ENCODE data around the gene ATRIP. TPM values are rescaled to one million over a fixed set of nuclear protein-coding genes. Genes with fewer than 3 reads are reported as not detected.
"Not testable (repeated sequence)": the region's sequence is repeated elsewhere in the genome, so short reads cannot be mapped to it uniquely, and the experiment has no call there.

ATRIP gene
- polyA plus RNA-seq, 3 donors from 2014 or later, result 6.4 to 12.6 (median 6.6) TPM

DNA sequence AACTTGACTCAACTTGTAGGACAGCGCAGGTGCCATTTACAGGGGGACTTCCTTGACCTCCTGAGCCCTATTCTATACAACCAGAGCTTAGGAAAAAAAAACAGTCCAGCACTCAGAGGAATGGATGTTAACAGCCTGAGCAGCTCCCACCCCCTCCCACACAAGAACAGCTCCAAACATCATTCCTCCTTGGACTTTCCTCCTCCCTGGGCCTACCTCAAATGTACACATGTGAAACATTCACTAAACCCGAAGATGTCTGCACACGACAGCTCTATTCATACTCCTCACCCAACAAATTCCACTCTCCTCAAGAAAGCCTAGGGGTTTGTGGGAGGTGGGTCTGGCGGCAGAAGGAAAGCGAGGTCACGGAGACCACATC lies 503 bp upstream of the ATRIP start:
- H3K27me3 Mint-ChIP-seq (ENCODE audit: low read depth in 3 of 3), result peaks cover 0 to 9% (median 6%) of the 10 kb centered on the region in 3 donors

DNA sequence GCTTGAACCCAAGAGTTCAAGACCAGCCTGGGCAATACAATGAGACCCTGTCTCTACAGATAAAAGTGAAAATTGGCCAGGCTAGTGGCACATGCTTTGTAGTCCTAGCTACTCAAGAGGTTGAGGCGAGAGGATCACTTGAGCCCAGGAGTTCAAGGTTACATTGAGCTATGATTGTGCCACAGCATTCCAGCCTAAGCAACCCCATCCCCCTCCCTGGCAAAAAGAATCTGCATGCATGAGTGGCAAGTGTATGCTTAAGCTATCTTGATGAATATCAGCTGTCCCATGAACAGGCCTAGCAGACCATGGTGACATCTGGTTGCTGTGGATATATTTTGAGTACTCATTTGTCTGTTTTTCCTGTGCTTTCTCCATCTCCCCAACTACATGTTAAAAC lies 4.7 kb downstream of the ATRIP start:
- H3K4me3 Mint-ChIP-seq, result no peak overlapping the region
- peaks cover 0 to 2% (median 1%) of the 10 kb centered on the region in 3 donors for H3K27me3 Mint-ChIP-seq (ENCODE audit: low read depth in 3 of 3)
- no peak for DNase-seq
- peaks cover 20 to 23% of the 10 kb centered on the region in 2 donors for H3K4me1 Mint-ChIP-seq
- H3K27ac Mint-ChIP-seq, result peak overlapping the region in 1 of 6 donors; percentile 11
- peaks cover 0 to under 1% (median 0%) of the 10 kb centered on the region in 6 donors for H3K9me3 Mint-ChIP-seq
- peaks cover 8 to 32% (median 13%) of the 10 kb centered on the region in 3 donors for H3K36me3 Mint-ChIP-seq

More for the DNA sequence above, 503 bp upstream of the ATRIP start:
- Mint-ChIP-seq H3K4me3 (peak overlapping the region; percentile 85 to 93 (median 88)), H3K9me3 (peaks cover 0 to 2% (median 0%) of the 10 kb centered on the region in 6 donors), H3K4me1 (peaks cover 40 to 48% of the 10 kb centered on the region in 2 donors), H3K27ac (peak overlapping the region; percentile 88 to 97 (median 94)), H3K36me3 (peaks cover 4 to 18% (median 4%) of the 10 kb centered on the region in 3 donors)
- DNase-seq, result no peak

DNA sequence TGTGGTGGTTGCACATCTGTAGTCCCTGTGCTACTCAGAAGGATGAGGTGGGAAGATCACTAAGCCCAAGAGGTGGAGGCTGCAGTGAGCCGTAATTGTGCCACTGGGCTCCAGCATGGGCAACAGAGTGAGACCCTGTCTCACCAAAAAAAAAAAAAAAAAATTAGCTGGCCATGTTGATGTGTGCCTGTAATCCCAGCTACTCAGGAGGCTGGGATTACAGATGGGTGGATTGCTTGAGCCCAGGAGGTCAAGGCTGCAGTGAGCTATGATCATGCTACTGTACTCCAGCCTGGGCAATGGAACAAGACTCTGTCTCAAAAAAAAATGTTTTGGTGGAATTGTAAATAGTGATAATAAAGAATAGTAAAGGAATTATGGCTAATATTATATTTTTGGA lies 9.9 kb downstream of the ATRIP start:
- no peak for DNase-seq

DNA sequence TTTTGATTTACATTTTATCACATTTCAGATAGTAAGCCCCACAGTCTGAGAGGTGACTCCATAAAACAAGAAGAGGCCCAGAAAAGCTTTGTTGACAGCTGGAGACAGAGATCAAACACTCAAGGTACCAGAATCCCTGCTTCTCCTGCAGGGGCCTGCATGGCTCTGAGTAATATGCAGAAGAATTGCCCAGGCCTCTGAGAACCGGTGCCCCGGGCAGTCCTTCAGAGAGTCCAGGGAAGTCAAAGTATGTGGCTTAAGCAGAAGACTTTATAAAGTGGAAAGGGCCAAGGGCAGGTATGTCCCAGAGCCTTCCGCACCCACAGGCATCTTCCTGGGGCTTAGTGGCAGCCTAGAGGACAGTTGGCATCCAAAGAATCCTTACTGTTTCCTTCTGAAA lies 12.8 kb downstream of the ATRIP start:
- no peak overlapping the region for H3K4me3 Mint-ChIP-seq
- H3K9me3 Mint-ChIP-seq, result no peaks in the 10 kb centered on the region
- H3K27me3 Mint-ChIP-seq (ENCODE audit: low read depth in 3 of 3), result peaks cover 0 to 2% (median 0%) of the 10 kb centered on the region in 3 donors
- DNase-seq, result no peak
- H3K27ac Mint-ChIP-seq, result no peak overlapping the region
- H3K4me1 Mint-ChIP-seq, result no peaks in the 10 kb centered on the region
- H3K36me3 Mint-ChIP-seq, result peaks cover 0 to 21% (median 4%) of the 10 kb centered on the region in 3 donors

More for the DNA sequence above, 9.9 kb downstream of the ATRIP start:
- Mint-ChIP-seq H3K9me3 (no peaks in the 10 kb centered on the region), H3K27me3 (ENCODE audit: low read depth in 3 of 3) (peaks cover 0 to 3% (median 0%) of the 10 kb centered on the region in 3 donors), H3K4me3 (no peak overlapping the region), H3K27ac (peak overlapping the region in 1 of 6 donors; percentile 46), H3K36me3 (peaks cover 2 to 40% (median 11%) of the 10 kb centered on the region in 3 donors), H3K4me1 (no peaks in the 10 kb centered on the region)

DNA sequence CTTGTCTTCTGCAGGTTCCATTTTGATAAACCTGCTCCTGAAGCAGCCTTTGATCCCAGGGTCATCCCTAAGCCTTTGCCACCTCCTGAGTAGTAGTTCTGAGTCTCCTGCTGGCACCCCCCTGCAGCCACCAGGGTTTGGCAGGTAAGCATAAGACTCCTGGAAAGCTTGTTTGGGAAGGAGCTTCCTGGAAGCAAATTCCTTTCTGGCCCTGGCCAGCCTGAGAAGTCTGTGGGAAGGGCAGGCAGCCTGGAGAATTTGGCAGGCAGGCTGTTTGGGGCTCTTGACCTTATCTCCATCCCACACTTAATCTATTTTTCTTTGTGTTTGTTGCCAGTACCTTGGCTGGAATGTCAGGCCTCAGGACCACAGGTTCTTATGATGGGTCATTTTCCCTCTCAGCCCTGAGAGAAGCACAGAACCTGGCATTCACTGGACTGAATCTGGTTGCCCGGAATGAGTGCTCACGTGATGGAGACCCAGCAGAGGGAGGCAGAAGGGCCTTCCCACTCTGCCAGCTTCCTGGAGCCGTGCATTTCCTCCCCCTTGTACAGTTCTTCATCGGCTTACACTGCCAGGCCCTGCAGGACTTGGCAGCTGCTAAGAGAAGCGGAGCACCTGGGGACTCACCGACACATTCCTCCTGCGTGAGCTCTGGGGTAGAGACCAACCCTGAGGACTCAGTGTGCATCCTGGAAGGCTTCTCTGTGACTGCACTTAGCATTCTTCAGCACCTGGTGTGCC lies 13.4 kb downstream of the ATRIP start:
- no peaks in the 10 kb centered on the region for H3K4me1 Mint-ChIP-seq
- H3K36me3 Mint-ChIP-seq, result peaks cover 0 to 17% (median 3%) of the 10 kb centered on the region in 3 donors
- H3K9me3 Mint-ChIP-seq, result no peaks in the 10 kb centered on the region
- DNase-seq, result no peak
- H3K27me3 Mint-ChIP-seq (ENCODE audit: low read depth in 3 of 3), result peaks cover 0 to 2% (median 0%) of the 10 kb centered on the region in 3 donors
- H3K4me3 Mint-ChIP-seq, result no peak overlapping the region
- H3K27ac Mint-ChIP-seq, result peak overlapping the region in 1 of 6 donors; percentile 65

DNA sequence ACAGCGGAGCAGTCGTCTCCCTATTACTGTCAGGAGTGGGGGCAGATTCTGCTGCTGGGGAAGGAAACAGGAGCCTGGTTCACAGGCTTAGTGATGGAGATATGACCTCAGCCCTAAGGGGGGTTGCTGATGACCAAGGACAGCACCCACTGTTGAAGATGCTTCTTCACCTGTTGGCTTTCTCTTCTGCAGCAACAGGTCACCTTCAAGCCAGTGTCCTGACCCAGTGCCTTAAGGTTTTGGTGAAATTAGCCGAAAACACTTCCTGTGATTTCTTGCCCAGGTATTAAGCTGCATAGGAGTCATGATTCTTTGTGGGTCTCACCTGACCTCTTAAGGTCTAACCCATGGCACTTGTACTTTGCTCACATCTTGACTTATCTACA lies 14.0 kb downstream of the ATRIP start:
- peak overlapping the region in 2 of 6 donors; percentile 27 to 65 for H3K27ac Mint-ChIP-seq
- no peaks in the 10 kb centered on the region for H3K9me3 Mint-ChIP-seq
- H3K4me1 Mint-ChIP-seq, result peaks cover 5% of the 10 kb centered on the region in 2 donors
- no peak overlapping the region for H3K4me3 Mint-ChIP-seq
- H3K27me3 Mint-ChIP-seq (ENCODE audit: low read depth in 3 of 3), result peaks cover 0 to 2% (median 1%) of the 10 kb centered on the region in 3 donors
- no peak for DNase-seq
- H3K36me3 Mint-ChIP-seq, result peaks cover 0 to 13% (median 0%) of the 10 kb centered on the region in 3 donors

DNA sequence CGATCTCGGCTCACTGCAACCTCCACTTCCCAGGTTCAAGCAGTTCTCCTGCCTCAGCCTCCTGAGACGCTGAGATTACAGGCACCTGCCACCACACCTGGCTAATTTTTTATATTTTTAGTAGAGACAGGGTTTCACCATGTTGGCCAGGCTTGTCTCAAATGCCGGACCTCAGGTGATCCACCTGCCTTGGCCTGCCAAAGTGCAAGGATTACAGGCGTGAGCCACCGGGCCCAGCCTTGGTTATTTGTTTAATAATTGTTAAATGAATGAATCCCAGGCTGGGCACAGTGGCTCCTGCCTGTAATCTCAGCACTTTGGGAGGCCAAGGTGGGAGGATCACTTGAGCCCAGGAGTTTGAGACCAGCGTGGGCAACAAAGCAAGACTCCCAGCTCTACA lies 15.2 kb downstream of the ATRIP start:
- H3K27me3 Mint-ChIP-seq (ENCODE audit: low read depth in 3 of 3); DNase-seq; H3K4me3 Mint-ChIP-seq; H3K9me3 Mint-ChIP-seq; H3K27ac Mint-ChIP-seq: not testable (repeated sequence)
- Mint-ChIP-seq H3K36me3 (peaks cover 0 to 13% (median 0%) of the 10 kb centered on the region in 3 donors), H3K4me1 (peaks cover 17% of the 10 kb centered on the region in 2 donors)

DNA sequence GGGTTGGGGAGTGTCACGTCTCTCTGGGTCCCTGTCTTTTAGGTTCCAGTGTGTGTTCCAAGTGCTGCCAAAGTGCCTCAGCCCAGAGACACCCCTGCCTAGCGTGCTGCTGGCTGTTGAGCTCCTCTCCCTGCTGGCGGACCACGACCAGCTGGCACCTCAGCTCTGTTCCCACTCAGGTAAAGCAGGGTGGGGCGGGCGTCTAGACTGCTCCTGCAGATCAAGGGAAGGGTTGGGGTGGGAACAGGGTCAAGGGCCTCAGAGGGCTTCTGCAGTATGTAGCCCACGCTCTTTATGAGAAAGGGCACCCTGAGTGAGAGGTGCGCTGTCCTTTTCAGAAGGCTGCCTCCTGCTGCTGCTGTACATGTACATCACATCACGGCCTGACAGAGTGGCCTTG lies 17.2 kb downstream of the ATRIP start:
- H3K9me3 Mint-ChIP-seq, result no peaks in the 10 kb centered on the region
- H3K27me3 Mint-ChIP-seq (ENCODE audit: low read depth in 3 of 3), result peaks cover 2 to 7% (median 3%) of the 10 kb centered on the region in 3 donors
- no peak overlapping the region for H3K27ac Mint-ChIP-seq
- peaks cover 33 to 36% of the 10 kb centered on the region in 2 donors for H3K4me1 Mint-ChIP-seq
- DNase-seq, result no peak
- H3K4me3 Mint-ChIP-seq, result no peak overlapping the region
- peaks cover 0 to 14% (median 4%) of the 10 kb centered on the region in 3 donors for H3K36me3 Mint-ChIP-seq

DNA sequence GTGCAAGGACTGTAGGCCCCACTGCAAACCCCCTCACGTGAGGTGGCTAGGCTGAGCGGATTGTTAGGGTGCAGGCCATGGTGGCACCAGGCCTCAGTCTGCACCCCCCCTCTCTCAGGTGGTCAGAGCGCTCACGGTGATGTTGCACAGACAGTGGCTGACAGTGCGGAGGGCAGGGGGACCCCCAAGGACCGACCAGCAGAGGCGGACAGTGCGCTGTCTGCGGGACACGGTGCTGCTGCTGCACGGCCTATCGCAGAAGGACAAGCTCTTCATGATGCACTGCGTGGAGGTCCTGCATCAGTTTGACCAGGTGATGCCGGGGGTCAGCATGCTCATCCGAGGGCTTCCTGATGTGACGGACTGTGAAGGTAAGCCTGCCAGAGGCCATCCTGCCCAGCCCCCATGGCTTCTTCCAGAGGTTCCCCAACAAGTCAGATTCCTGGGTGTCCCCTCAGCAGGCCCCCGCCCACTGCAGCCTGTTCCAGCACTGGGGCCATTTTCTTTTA lies 18.2 kb downstream of the ATRIP start:
- peaks cover 2 to 7% (median 5%) of the 10 kb centered on the region in 3 donors for H3K27me3 Mint-ChIP-seq (ENCODE audit: low read depth in 3 of 3)
- peaks cover 0 to 18% (median 4%) of the 10 kb centered on the region in 3 donors for H3K36me3 Mint-ChIP-seq
- H3K27ac Mint-ChIP-seq, result peak overlapping the region in 3 of 6 donors; percentile 95 to 99 (median 99)
- no peaks in the 10 kb centered on the region for H3K9me3 Mint-ChIP-seq
- DNase-seq, result no peak
- peak overlapping the region in 2 of 5 donors; percentile 18 to 88 for H3K4me3 Mint-ChIP-seq
- peaks cover 43 to 47% of the 10 kb centered on the region in 2 donors for H3K4me1 Mint-ChIP-seq

DNA sequence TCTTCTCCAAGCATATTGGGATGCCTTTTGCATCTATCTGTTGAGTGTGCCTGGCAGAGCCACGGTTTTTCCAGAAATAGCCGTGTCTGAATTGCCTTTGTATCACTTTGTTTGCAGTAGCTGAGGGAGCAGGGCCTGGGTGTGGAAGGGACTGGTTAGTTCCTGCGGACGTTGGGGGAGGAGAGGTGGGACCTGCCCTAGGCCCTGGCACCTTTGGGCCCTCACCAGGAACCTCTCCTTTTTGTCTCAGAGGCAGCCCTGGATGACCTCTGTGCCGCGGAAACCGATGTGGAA lies 18.6 kb downstream of the ATRIP start:
- no peak for DNase-seq
- H3K9me3 Mint-ChIP-seq, result no peaks in the 10 kb centered on the region
- peak overlapping the region in 4 of 5 donors; percentile 84 to 88 (median 86) for H3K4me3 Mint-ChIP-seq
- H3K27me3 Mint-ChIP-seq (ENCODE audit: low read depth in 3 of 3), result peaks cover 2 to 7% (median 5%) of the 10 kb centered on the region in 3 donors
- H3K4me1 Mint-ChIP-seq, result peaks cover 47 to 51% of the 10 kb centered on the region in 2 donors
- peak overlapping the region; percentile 95 to 99 (median 98) for H3K27ac Mint-ChIP-seq
- H3K36me3 Mint-ChIP-seq, result peaks cover 0 to 20% (median 4%) of the 10 kb centered on the region in 3 donors

DNA sequence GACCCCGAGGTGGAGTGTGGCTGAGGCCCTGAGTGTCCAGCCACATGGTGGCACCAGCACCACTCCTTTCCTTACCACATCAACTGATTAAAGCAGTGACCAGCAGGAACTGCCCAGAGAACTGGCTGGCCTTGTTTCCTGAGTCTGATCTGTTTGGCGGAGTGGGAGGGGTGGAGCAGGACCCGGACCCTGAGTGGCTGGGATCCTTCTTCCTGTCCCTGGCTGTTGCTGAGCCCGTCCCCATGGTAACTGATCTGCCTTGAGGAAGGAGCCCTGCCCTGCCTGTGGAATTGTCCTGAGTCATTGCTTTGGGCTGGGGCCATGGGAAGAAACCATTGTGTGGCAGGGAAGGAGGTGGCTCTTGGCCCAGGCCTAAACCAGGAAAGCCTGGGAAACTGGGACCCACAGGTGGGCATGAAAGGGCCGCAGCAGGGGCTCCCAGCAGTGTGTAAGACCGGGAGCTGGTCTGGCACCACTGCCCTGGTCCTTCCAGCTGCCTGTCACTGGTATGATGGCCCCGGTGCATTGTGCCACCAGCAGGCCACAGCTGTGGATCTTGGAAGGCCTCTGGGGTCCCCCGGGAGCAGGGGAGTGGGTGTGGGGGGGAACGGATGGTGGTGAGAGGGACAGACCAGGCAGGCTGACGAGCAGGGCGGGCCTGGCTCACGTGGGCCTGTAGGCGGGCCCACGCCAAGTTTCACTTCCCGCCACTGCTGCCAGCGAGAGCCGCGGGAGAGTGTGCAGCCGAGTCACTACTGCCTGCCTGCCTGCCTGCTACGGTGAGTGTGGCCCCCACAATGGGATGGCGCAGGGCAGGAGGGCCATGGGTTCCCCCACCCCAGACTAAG lies 19.2 kb downstream of the ATRIP start:
- peak; percentile 80 to 81 (median 81) for DNase-seq
- H3K4me1 Mint-ChIP-seq, result peaks cover 53% of the 10 kb centered on the region in 2 donors
- H3K9me3 Mint-ChIP-seq, result no peaks in the 10 kb centered on the region
- peaks cover 2 to 7% (median 3%) of the 10 kb centered on the region in 3 donors for H3K27me3 Mint-ChIP-seq (ENCODE audit: low read depth in 3 of 3)
- H3K27ac Mint-ChIP-seq, result peak overlapping the region; percentile 95 to 99 (median 98)
- peaks cover 0 to 15% (median 4%) of the 10 kb centered on the region in 3 donors for H3K36me3 Mint-ChIP-seq
- H3K4me3 Mint-ChIP-seq, result peak overlapping the region; percentile 84 to 88 (median 87)

DNA sequence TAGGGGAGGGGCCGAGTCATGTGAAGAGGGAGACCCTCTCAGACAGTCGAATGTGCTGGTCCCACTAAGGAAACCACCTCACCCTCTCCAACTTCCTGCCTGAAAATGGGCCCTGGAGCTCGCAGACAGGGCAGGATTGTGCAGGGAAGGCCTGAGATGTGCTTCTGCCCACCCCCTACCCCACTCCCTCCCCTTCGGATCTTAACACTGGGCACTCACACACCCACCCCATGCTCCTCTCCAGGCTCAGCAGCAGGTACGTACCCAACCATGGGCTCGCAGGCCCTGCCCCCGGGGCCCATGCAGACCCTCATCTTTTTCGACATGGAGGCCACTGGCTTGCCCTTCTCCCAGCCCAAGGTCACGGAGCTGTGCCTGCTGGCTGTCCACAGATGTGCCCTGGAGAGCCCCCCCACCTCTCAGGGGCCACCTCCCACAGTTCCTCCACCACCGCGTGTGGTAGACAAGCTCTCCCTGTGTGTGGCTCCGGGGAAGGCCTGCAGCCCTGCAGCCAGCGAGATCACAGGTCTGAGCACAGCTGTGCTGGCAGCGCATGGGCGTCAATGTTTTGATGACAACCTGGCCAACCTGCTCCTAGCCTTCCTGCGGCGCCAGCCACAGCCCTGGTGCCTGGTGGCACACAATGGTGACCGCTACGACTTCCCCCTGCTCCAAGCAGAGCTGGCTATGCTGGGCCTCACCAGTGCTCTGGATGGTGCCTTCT lies 20.0 kb downstream of the ATRIP start:
- Mint-ChIP-seq H3K4me3 (peak overlapping the region; percentile 84 to 88 (median 87)), H3K9me3 (no peaks in the 10 kb centered on the region), H3K27ac (peak overlapping the region; percentile 95 to 99 (median 98)), H3K4me1 (peaks cover 53 to 57% of the 10 kb centered on the region in 2 donors), H3K27me3 (ENCODE audit: low read depth in 3 of 3) (peaks cover 2 to 7% (median 3%) of the 10 kb centered on the region in 3 donors), H3K36me3 (peaks cover 0 to 12% (median 4%) of the 10 kb centered on the region in 3 donors)
- peak; percentile 26 to 42 (median 27) for DNase-seq

DNA sequence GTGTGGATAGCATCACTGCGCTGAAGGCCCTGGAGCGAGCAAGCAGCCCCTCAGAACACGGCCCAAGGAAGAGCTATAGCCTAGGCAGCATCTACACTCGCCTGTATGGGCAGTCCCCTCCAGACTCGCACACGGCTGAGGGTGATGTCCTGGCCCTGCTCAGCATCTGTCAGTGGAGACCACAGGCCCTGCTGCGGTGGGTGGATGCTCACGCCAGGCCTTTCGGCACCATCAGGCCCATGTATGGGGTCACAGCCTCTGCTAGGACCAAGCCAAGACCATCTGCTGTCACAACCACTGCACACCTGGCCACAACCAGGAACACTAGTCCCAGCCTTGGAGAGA lies 20.5 kb downstream of the ATRIP start:
- Mint-ChIP-seq H3K27me3 (ENCODE audit: low read depth in 3 of 3) (peaks cover 2 to 7% (median 3%) of the 10 kb centered on the region in 3 donors), H3K27ac (peak overlapping the region; percentile 95 to 99 (median 98)), H3K9me3 (no peaks in the 10 kb centered on the region), H3K4me1 (peaks cover 53 to 61% of the 10 kb centered on the region in 2 donors), H3K4me3 (peak overlapping the region; percentile 84 to 88 (median 87)), H3K36me3 (peaks cover 0 to 12% (median 4%) of the 10 kb centered on the region in 3 donors)
- no peak for DNase-seq
